ENCODE measurements around the gene HLA-B.
A peak's percentile ranks its signal among the peaks of the same experiment; 100 is the strongest.

HLA-B gene

DNA sequence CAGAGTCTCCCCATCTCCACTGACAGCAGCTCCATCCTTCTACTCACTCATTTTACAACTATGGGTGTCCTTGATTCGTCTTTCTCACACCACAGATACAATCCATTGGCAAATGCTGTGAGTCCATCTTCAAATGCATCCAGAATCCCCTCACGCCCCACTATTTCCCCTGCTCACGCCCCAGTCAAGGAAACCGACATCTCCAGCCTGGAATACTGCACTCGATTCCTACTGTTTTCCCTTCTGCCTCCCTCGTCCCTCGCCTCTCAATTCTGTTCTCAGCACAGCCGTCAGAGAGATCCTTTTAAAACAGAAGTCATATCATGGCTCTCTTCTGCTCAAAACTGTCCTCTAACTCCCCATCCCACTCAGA lies 4.7 kb downstream of the HLA-B start:
- DNase-seq, result no peak

- no peak for DNase-seq
These were observed 5.3 kb downstream of the HLA-B start for GRCh38 chr6:31351401-31352309.

GRCh38 chr6:31351033-31351380 lies 6.0 kb downstream of the HLA-B start:
- no peak for DNase-seq

- DNase-seq, result no peak
These were observed 6.6 kb downstream of the HLA-B start for GRCh38 chr6:31350196-31351032.

DNA sequence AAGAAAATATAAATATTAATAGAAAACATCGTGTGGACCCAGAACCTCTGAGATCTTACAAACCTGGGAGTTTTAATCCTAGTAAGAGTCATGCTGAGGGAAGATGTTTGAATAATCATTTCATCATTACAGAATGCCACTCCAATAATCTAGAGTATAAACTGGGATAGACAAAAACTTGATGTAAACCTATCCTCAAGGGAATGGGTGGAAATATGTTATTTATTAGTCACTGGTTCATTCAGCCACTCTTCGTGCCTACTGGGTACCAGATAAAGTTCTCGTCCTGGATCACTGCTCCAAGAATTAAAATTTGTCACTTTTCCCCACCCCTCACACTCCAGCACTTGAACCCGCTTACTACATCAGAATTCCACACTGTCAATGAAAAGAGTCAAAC lies 7.7 kb downstream of the HLA-B start:
- DNase-seq, result no peak

DNA sequence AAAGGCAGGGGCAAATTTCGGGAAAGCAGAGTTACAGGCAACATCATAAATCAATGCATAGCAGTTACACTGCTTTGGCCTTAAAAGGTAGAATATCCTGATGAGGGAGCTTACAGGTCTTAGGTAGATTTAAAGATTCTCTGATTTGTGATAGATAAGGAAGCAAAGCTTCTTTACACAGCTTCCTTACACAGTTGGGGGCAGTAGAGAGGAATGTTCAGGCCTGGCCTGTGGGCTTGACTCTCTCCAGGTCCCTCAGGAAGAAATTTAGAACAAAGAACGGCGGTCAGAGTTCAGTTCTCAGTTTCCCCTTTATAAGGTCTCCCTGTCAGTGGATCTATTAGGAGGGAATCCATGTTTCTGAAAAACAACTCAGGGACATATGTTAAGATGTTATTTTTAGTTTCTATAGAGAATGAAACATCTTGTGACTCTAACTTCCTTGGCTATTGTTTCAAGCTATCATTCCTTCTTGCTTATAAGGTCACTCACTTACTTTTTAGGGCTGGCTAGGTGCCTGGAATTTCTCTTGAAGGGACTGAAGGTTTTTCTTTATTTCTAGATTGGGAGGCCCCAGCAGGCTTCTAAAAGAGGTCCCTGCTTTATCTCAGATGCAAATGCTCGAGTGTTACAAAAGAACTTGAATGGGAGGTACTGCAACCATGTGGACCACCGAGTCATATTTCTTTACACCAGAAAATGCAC lies 11.8 kb downstream of the HLA-B start:
- no peak for DNase-seq

GRCh38 chr6:31340228-31340627 lies 16.8 kb downstream of the HLA-B start:
- no peak for DNase-seq

DNA sequence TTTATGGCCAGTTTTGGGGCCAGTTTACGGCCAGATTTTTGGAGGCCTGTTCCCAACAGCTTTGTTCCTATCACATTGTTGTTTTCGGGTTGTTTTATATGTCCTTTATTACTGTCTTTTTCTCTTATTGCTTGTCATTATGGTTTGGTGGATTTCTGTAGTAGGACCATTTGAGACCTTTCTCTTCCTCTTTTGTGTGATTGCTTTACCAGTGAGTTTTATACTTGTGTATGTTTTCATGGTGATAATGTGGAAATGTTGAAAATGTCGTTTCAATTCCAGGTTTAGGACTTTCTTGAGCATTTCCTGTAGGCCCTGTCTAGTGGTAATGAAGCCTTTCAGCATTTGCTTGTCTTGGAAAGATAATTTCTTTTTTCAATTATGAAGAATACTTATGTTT lies 17.8 kb downstream of the HLA-B start:
- no peak for DNase-seq

DNA sequence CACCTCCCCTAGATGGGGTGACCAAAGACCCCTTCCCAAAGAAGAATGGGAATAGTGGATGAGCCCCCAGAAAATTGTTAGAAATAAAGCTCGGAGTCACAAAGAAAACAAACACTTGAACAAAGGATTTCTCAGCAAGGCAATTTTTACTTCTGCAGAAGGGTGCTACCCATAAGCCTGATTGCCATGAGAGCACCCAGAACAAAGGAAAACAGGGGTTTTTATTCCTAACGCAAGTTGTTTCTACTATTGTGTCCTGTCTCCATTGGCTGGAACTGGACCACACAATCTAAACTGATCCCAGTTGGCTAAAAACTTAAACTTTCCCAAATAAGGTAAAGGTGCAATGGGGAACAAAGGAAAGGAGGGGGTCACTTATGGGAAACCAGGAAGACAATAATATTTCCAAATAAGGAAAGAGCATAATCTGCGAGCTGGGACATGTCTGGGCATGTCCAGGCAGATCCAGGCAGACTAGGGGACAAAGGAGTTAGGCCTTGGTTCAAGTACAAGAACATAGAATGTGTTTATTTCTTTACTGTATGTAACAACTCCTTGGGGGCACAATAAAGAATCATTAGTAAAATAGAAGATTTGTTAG lies 20.0 kb downstream of the HLA-B start:
- DNase-seq, result peak in 1 of 2 experiments; percentile 13

DNA sequence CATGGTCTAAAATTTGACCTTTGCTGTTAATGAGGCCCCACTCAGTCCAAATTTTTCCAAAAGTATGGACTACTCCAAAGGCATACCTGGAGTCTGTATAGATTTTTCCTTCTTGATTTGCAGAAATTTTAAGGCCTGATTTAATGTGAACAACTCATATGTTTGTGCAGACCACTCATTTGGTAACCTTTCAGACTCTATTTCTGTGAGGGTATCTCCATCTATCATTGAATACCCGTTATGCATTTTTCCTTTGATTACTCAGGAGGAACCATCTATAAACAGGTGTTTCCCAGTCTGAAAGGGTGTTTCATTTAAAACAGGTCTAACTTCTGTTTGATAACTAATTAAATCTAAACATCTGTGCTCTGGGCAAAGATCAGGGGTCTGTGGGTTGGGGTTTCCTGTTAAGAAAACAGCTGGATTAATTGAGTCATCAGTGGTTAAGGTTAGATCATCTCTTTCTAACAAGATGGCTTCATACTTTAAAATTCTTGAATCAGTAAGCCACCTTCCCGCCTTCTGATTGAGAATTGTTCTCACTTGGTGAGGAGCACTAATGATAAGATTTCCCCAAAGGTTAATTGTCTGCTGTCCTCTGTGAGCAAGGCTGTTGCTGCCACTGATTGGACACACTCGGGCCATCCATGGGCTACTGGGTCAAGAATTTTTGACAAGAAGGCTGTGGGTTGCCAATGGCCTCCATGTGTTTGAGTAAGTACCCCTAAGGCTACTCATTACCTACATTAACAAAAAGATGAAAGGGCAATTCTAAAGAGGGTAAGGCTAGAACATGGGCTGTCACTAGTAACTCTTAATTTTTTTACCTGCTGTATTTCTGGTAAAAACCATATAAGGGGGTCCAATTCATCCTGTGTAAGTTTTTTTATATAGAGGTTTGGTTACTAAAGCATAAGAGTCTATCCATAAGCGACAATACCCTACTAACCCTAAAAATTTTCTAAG lies 24.1 kb downstream of the HLA-B start:
- no peak for DNase-seq

- no peak for DNase-seq
These were observed 28.5 kb downstream of the HLA-B start for GRCh38 chr6:31328355-31328960.

DNA sequence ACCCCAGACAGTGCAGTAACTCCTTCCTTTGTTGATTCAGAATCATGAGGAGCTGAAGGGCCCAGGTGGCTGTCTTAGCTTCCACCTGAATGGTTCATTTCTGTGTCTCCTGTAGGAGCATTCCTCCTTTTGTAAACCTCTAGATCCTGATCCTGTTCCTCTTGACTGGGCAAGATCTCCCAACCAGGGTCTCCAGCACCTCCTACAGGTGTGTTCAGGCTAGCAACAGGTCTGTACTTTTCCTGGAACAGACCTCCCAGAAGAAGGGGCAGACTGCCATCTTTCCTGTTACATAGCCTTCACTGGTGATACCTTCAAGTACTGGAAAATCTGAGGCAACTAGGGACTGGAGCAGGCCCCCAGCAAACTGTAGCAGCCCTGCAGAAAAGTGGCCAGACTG lies 35.2 kb downstream of the HLA-B start:
- DNase-seq, result no peak

DNA sequence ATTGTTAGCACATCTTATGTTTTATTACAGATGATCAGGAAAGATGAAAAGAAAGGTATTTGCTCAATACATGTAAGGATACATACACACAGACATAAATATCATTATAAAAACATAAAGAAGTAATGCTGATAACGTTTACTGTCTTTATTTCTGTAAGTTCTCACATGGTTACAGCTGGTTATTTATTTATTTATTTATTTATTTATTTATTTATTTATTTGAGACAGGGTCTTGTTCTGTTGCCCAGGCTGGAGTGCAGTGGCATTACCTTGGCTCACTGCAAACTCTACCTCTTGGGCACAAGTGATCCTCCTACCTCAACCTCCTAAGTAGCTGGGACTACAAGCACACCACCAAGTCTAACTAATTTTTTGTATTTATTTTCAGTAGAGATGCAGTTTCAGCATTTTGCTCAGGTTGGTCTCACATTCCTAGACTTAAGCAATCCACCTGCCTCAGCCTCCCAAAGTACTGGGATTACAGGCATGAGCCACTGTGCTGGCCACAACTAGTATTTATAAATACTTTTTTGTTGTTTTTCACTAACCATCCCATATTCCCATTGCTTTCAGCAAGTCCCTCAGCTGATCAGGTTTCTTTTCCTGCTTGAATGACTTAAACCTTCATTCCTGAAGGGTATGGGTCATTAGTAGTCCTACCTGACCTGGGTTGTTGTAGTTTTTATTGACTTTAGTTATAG lies 35.8 kb downstream of the HLA-B start:
- DNase-seq, result no peak

GRCh38 chr6:31317036-31317435 lies 39.9 kb downstream of the HLA-B start:
- no peak for DNase-seq

GRCh38 chr6:31309641-31310040 lies 47.3 kb downstream of the HLA-B start:
- DNase-seq, result no peak

DNA sequence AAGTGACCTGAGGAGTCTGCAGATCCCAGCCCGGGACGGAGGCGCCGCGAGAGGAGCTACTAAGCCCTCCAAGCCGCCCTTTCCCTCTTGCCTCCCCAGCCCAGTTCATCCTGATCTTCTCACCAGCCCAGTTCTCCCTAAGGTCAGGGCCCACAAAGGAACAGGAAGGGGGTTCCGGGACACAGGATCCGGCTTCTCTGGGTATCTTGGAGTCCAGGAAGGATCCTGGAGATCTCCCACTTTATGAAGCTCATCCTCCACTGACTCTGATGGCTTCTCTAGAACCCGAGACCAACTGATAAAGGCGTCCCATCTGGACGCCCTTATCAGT lies 48.2 kb downstream of the HLA-B start:
- DNase-seq, result no peak

GRCh38 chr6:31308050-31308844 lies 48.7 kb downstream of the HLA-B start:
- DNase-seq, result no peak

DNA sequence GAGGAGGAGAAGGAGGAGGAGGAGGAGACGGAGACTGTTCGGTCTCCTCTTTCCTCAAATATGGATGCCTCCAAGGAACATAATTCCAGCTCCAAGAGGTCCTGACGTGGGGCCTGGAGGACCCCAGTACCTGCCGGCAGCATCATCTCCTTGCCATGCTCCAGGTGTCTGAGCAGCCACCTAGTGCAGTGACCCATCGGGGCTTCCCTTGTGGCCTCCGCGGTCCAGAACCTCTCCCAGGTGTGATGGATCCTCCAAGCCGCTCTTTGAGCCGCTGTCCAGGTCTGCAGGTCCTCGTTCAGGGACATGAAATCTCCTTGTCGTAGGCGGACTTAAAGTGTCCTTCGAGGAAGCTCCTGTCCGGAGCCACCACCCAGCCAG lies 49.3 kb downstream of the HLA-B start:
- no peak for DNase-seq

- no peak for DNase-seq
These were observed 51.2 kb downstream of the HLA-B start for GRCh38 chr6:31305703-31306219.

- no peak for DNase-seq
These were observed 52.3 kb downstream of the HLA-B start for GRCh38 chr6:31304683-31305082.
